Endothelial cell (in vitro differentiated cells): Measurements from ENCODE around the gene PROM2. TPM values are rescaled to one million over a fixed set of nuclear protein-coding genes. Genes with fewer than 3 reads are reported as not detected.
A peak's percentile ranks its signal among the peaks of the same experiment; 100 is the strongest.

Experiments used
- DNase-seq: peaks from one replicate; pipeline ENCODE4 v3.0.0; 2021; ENCODE audit warnings: low spot score
- H3K27ac Mint-ChIP-seq: one replicate; pipeline ENCODE4 v1.8.0; 2021; ENCODE audit warnings: mixed read lengths, inconsistent platforms; ENCODE audit not compliant: unreplicated experiment
- H3K27me3 Mint-ChIP-seq: one replicate; pipeline ENCODE4 v1.8.0; 2021; ENCODE audit warnings: mild to moderate bottlenecking, moderate library complexity, mixed read lengths, inconsistent platforms; ENCODE audit not compliant: unreplicated experiment
- H3K36me3 Mint-ChIP-seq: one replicate; pipeline ENCODE4 v1.8.0; 2021; ENCODE audit warnings: mild to moderate bottlenecking, low read depth, mixed read lengths, inconsistent platforms; ENCODE audit not compliant: unreplicated experiment
- H3K4me1 Mint-ChIP-seq: one replicate; pipeline ENCODE4 v1.8.0; 2021; ENCODE audit warnings: mild to moderate bottlenecking, mixed read lengths, inconsistent platforms; ENCODE audit not compliant: unreplicated experiment
- H3K4me3 Mint-ChIP-seq: one replicate; pipeline ENCODE4 v1.8.0; 2021; ENCODE audit warnings: mild to moderate bottlenecking, mixed read lengths, inconsistent platforms; ENCODE audit not compliant: unreplicated experiment
- H3K9me3 Mint-ChIP-seq: one replicate; pipeline ENCODE4 v1.8.0; 2021; ENCODE audit warnings: mixed read lengths, inconsistent platforms; ENCODE audit not compliant: unreplicated experiment
- total RNA-seq: library from RNA; stranded (reverse); fragmentation: NEBNext Ultra II Directional; extraction: Animal tissue kit (Norgen Biotek cat#: 25700); gene quantifications from one replicate; pipeline ENCODE4 v1.2.1, GENCODE V29; 2021; ENCODE audit not compliant: unreplicated experiment
- TF ChIP-seq, protein P1 (sequence below): fragments of 200-600 bp; sonication (generic); IDR thresholded peaks from one replicate; pipeline ENCODE4 v1.5.0; 2021; ENCODE audit warnings: antibody characterized with exemption; ENCODE audit not compliant: unreplicated experiment

The PROM2 gene
- total RNA-seq, 1 donor from 2014 or later, result 0.62 TPM

DNA sequence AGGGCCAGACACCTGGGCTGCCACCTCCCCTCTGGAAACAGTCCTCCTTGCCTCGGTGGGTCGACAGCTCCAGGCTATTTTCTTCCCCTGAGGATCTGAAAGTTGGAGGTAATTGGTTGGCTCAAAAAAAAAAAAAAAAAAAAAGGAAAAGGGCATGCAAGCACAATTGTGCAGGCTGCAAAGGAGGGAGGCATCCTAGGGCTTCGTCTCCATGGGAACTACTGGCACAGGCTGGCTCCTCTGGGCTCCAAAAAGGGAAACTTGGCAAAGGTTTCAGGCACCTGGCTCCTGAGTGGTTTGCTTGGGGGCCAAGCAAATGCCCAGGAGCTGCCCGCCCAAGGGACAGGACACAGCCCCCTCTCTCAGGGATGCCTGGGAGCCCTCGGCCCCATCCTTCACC lies 21.8 kb downstream of the PROM2 start:
- H3K4me3 Mint-ChIP-seq, result no peak overlapping the region
- TF ChIP-seq, protein P1, sequence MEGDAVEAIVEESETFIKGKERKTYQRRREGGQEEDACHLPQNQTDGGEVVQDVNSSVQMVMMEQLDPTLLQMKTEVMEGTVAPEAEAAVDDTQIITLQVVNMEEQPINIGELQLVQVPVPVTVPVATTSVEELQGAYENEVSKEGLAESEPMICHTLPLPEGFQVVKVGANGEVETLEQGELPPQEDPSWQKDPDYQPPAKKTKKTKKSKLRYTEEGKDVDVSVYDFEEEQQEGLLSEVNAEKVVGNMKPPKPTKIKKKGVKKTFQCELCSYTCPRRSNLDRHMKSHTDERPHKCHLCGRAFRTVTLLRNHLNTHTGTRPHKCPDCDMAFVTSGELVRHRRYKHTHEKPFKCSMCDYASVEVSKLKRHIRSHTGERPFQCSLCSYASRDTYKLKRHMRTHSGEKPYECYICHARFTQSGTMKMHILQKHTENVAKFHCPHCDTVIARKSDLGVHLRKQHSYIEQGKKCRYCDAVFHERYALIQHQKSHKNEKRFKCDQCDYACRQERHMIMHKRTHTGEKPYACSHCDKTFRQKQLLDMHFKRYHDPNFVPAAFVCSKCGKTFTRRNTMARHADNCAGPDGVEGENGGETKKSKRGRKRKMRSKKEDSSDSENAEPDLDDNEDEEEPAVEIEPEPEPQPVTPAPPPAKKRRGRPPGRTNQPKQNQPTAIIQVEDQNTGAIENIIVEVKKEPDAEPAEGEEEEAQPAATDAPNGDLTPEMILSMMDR, result no peak
- no peak for DNase-seq
- no peaks in the 10 kb centered on the region for H3K9me3 Mint-ChIP-seq
- H3K27me3 Mint-ChIP-seq, result peaks cover 13% of the 10 kb centered on the region
- no peak overlapping the region for H3K27ac Mint-ChIP-seq
- H3K4me1 Mint-ChIP-seq, result peaks cover 3% of the 10 kb centered on the region
- H3K36me3 Mint-ChIP-seq, result no peaks in the 10 kb centered on the region

DNA sequence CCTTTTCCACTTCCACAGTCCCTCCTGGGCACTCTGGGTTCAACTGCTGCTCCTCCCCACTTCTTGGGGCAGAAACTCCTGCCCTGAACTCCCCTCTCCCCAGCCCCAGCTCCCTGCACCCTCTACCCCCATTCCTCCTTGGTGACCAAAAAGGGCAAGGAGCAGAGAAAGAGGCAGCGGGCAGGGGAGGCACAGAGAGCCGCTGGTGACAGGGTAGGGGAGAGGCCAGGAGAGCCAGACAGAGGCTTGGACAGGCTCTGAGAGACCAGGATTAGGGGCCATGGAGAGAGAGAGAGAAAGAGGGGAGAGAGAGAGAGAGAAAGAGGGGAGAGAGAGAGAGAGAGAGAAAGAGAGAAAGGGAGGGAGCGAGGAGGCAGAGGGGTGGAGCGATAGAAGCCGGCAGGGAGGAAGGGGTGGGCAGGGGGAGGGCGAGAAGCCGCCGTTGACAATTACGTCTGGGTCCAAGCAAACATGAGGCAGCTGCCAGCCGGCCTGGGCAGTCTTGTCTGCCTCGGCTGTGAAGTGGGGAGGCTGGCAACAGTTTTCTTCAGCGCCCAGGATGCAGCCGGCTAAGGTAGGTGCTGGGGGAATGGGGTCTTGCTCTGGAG lies 22.7 kb downstream of the PROM2 start, which contains the start of gene KCNIP3:
KCNIP3 (plus strand) TSS at position 468 of the 608 bp plus-strand sequence; CDS start at position 560, 92 bp downstream.
- Mint-ChIP-seq H3K9me3 (no peaks in the 10 kb centered on the region), H3K27me3 (peaks cover 13% of the 10 kb centered on the region), H3K4me3 (peak within 1 kb of the TSS; percentile 23), H3K36me3 (no peaks in the 10 kb centered on the region), H3K4me1 (peaks cover 3% of the 10 kb centered on the region), H3K27ac (no peak within 1 kb of the TSS)
- TF ChIP-seq, protein P1, result no peak
- no peak for DNase-seq

DNA sequence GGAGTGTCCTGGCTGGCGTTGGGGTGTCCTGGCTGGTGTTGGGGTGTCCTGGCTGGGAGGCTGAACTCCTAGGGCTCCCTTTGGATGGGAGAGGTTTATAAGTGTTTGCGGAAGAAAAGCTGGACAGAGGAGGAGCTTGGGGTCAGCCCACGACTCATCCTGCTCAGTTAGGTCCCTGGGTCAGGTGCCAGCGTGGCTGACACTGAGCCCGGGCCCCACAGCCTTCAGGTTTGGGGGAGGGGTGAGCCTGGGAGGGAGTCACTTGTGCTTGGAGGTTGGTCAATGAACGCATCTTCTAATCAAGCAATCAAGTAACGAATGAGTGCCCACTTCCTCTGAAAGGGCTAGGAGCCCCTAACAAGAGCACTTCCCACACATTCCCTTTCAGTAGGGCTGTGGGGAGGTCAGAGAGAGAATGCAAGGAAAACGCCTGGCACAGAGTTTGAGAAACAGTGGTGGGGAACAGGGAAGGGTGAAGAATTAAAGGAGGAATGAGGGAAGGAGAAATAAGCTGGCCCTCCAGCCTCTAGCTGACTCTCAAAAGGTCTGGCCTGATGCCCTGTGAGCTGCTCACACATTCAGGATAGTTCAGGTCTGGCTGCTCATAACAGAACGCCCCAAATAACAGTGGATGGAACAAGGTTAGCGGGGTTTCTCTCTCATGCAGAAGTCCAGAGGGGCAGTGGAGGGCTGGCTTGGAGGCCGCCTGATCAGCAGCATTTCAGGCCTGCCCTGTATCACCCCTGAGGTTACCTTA lies 23.6 kb downstream of the PROM2 start:
- peaks cover 3% of the 10 kb centered on the region for H3K4me1 Mint-ChIP-seq
- DNase-seq, result no peak
- H3K9me3 Mint-ChIP-seq, result no peaks in the 10 kb centered on the region
- H3K27me3 Mint-ChIP-seq, result peaks cover 13% of the 10 kb centered on the region
- peak overlapping the region; percentile 23 for H3K4me3 Mint-ChIP-seq
- H3K27ac Mint-ChIP-seq, result no peak overlapping the region
- no peaks in the 10 kb centered on the region for H3K36me3 Mint-ChIP-seq
- TF ChIP-seq, protein P1, result no peak

DNA sequence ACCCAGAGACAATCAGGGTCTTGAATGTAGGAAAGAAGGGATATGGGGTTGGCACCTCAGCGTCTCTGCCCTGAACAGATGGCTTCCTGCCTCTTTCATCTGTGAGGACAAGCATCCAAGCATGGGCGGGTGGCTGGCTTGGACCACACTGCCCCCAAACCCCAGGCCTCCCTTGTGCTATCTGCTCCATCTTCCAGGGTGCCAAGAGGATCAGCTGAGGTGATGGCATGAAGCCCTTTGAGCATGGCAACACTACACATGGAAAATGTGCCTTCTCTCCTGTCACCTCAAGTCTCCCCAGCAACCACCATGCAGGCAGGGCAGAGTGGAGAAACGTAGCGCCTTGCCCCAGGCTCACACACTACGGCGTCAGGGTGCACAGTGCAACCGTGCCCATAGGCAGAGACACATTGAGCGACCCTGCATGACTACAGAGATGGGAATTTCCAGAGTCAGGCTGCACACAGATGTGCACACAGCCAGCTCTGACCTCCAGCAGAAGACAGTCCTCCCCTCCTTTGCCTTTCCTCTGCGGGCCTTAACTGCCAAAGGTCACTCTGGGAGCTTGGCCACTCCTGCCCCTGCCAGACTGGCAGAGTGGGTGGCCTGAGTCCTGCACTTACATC lies 24.4 kb downstream of the PROM2 start:
- Mint-ChIP-seq H3K27me3 (peaks cover 15% of the 10 kb centered on the region), H3K9me3 (no peaks in the 10 kb centered on the region), H3K36me3 (no peaks in the 10 kb centered on the region), H3K4me1 (peaks cover 3% of the 10 kb centered on the region), H3K4me3 (no peak overlapping the region), H3K27ac (no peak overlapping the region)
- DNase-seq, result no peak
- TF ChIP-seq, protein P1, result no peak
